Activated T-cell treated with anti-CD3 and anti-CD28 coated beads, Interleukin-2, amount 50 U/mL, for 4 hours (primary cell): Measurements from ENCODE around the gene LHX3. TPM values are rescaled to one million over a fixed set of nuclear protein-coding genes. Genes with fewer than 3 reads are reported as not detected.

Experiments used
- ATAC-seq, 2 donors: fragments of 200-7000 bp; cut with Tn5 transposase; one replicate each; pipeline ENCODE4 v1.10.0; 2021
- DNase-seq: peaks from one replicate; pipeline ENCODE4 v3.0.0-alpha.2; 2020
- H3K27me3 Mint-ChIP-seq: one replicate; pipeline ENCODE4 v1.8.0; 2021; ENCODE audit warnings: low read depth, mixed read lengths
- H3K36me3 Mint-ChIP-seq: one replicate; pipeline ENCODE4 v1.8.0; 2022; ENCODE audit warnings: mixed read lengths; ENCODE audit not compliant: insufficient read depth
- H3K4me1 Mint-ChIP-seq: one replicate; pipeline ENCODE4 v1.8.0; 2021; ENCODE audit warnings: low read depth, mixed read lengths
- H3K4me3 Mint-ChIP-seq: one replicate; pipeline ENCODE4 v1.8.0; 2021; ENCODE audit warnings: mild to moderate bottlenecking, moderate library complexity, mixed read lengths
- H3K9me3 Mint-ChIP-seq: one replicate; pipeline ENCODE4 v1.8.0; 2021; ENCODE audit warnings: mixed read lengths
- total RNA-seq, 3 donors: library from RNA; stranded (reverse); gene quantifications; one replicate each; pipeline ENCODE4 v1.2.1, GENCODE V29; 2021

LHX3 gene
- total RNA-seq, 3 donors from 2014 or later = 0.08 to 0.11 TPM; not detected in 1

DNA sequence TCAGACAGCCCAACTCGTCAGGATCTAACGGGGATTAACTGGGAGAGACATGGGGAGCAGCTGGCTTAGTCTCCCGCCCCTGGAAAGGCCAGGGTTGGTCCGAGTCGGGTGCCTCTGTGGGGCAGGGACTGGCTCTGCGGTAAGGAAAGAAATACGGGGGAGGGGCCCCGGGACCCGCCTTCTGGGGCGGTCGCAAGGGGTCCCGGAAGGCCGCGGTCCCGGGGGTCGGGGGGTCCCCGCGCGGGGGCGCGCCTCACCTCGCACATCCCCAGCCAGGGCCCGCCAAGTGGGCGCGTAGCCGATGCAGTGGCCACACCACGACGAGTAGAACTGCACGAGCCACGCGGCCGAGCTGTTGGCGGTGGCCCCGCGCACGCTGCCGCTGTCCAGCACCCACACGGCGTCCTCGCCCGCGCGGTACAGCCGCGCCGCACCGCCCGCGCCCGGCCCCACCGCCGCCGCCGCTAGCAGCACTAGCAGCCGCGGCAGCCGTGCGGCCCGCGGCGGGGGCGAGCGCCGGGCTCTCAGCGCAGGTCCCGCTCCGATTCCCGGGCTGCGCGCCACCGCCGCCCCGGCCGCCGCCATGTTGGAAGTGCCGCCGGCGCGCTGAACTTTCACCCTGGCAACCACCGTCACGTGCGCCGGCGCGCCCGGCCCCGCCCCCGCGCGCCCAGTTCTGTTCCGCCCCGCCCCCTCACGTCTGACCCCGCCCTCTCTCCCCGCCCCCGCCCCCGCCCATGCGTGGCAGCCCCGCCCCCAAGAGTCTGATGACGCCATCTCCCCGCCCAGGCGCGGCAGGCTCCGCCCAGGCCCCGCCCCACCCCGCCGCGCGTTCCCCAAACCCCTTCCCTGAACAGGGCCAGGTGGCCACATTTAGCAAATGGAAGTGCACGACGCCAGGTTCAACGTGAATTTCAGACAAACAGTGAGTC, 40.6 kb upstream of the LHX3 start, which contains the start of gene QSOX2:
QSOX2 (minus strand) TSS at position 594 of the 932 bp plus-strand sequence; CDS start at position 585, 9 bp downstream.
- ATAC-seq = peak; percentile 72 to 81
- Mint-ChIP-seq H3K4me1 (peaks cover 42% of the 10 kb centered on the region), H3K9me3 (no peaks in the 10 kb centered on the region), H3K4me3 (peak within 1 kb of the TSS; percentile 98), H3K27me3 (no peaks in the 10 kb centered on the region), H3K36me3 (peaks cover 10% of the 10 kb centered on the region)
- peak; percentile 84 for DNase-seq

GRCh38 chr9:136244969-136245218, 40.0 kb upstream of the LHX3 start:
- H3K4me3 Mint-ChIP-seq = peak overlapping the region; percentile 98
- no peaks in the 10 kb centered on the region for H3K27me3 Mint-ChIP-seq
- ATAC-seq (no peak), DNase-seq (no peak)
- H3K9me3 Mint-ChIP-seq = no peaks in the 10 kb centered on the region
- peaks cover 42% of the 10 kb centered on the region for H3K4me1 Mint-ChIP-seq
- H3K36me3 Mint-ChIP-seq = peaks cover 10% of the 10 kb centered on the region

- Mint-ChIP-seq H3K27me3 (no peaks in the 10 kb centered on the region), H3K36me3 (peaks cover 10% of the 10 kb centered on the region), H3K9me3 (no peaks in the 10 kb centered on the region), H3K4me1 (peaks cover 46% of the 10 kb centered on the region), H3K4me3 (peak overlapping the region; percentile 98)
- DNase-seq (peak; percentile 60), ATAC-seq (peak; percentile 57 to 76)
Measured at GRCh38 chr9:136244122-136244968, 39.4 kb upstream of the LHX3 start.

GRCh38 chr9:136243631-136244030, 38.7 kb upstream of the LHX3 start:
- DNase-seq = no peak
- Mint-ChIP-seq H3K36me3 (peaks cover 10% of the 10 kb centered on the region), H3K4me1 (peaks cover 50% of the 10 kb centered on the region), H3K4me3 (peak overlapping the region; percentile 98), H3K27me3 (no peaks in the 10 kb centered on the region), H3K9me3 (no peaks in the 10 kb centered on the region)
- ATAC-seq = no peak

DNA sequence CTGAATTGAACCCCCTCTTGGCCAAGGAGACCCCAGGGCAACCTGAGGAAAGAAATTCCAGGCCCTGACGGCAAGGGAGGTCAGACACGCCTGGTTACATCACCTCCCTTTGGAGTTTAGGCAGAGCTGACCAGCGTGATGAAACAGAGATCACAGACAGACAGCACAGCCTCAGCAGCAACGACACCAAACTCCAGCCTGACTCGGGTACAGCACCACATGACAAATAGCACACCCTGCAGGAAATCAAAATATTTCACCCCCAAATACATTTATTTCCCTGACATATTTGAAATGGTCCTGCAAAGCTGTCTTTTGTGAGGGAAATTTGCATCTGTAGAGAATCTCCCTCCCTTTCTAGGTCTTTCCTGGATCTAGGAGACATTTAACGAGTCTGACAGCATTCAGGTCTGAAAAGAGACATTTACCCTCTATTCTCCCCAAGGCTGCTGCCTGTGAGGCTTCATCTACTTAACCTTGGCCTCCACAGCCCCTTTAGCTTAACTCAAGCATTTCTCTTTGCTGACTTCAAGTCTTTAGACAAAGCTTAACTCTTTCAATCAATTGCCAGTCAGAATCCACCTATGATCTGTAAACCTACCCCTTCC, 38.1 kb upstream of the LHX3 start:
- no peak for ATAC-seq
- no peaks in the 10 kb centered on the region for H3K27me3 Mint-ChIP-seq
- peaks cover 51% of the 10 kb centered on the region for H3K4me1 Mint-ChIP-seq
- no peak for DNase-seq
- H3K4me3 Mint-ChIP-seq = peak overlapping the region; percentile 98
- peaks cover 10% of the 10 kb centered on the region for H3K36me3 Mint-ChIP-seq
- no peaks in the 10 kb centered on the region for H3K9me3 Mint-ChIP-seq

GRCh38 chr9:136242248-136242647, 37.3 kb upstream of the LHX3 start:
- no peak for ATAC-seq
- Mint-ChIP-seq H3K4me1 (peaks cover 54% of the 10 kb centered on the region), H3K36me3 (peaks cover 10% of the 10 kb centered on the region), H3K27me3 (no peaks in the 10 kb centered on the region), H3K4me3 (no peak overlapping the region), H3K9me3 (no peaks in the 10 kb centered on the region)
- no peak for DNase-seq

DNA sequence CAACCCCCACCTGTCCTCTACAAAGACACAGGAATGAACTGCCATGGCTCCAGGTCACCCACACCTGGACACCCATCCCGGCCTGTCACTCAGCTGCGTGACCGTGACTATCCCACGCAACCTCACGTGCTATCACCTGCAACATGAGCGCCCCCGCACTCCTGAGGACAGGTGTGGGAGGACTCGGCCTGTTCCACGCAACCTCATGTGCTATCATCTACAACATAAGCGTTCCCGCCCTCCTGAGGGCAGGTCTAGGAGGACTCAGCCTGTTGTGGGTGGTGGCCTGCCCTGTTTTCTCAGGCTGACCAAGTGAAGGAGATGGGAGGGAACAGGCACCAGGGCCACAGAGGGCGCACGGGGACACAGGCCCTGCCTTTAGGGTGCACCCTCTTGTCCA, 36.6 kb upstream of the LHX3 start:
- Mint-ChIP-seq H3K9me3 (no peaks in the 10 kb centered on the region), H3K36me3 (peaks cover 10% of the 10 kb centered on the region), H3K4me3 (no peak overlapping the region), H3K4me1 (peaks cover 54% of the 10 kb centered on the region), H3K27me3 (no peaks in the 10 kb centered on the region)
- no peak for DNase-seq
- ATAC-seq = no peak

DNA sequence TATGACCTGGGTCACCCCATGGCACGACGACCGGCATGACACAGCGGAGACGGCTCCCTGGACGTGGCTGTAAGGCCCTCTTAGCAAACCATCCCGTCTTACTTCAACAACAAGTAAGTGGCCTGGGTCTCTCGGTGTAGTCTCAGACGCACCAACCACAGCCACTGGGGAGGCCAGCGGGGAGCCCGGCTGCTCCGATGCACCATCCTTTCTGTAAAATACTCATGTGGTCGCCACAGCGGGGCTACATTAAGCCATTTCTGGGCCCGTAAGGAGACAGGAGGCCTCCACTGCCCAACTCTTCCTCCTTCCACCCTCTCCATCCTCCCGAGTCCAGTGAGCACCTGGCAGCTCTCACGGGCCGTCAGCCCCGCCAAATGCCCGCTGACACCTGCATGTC, 36.0 kb upstream of the LHX3 start:
- Mint-ChIP-seq H3K36me3 (peaks cover 10% of the 10 kb centered on the region), H3K27me3 (no peaks in the 10 kb centered on the region), H3K9me3 (no peaks in the 10 kb centered on the region), H3K4me3 (no peak overlapping the region), H3K4me1 (peaks cover 52% of the 10 kb centered on the region)
- ATAC-seq = no peak
- no peak for DNase-seq

- no peak for ATAC-seq
- Mint-ChIP-seq H3K9me3 (no peaks in the 10 kb centered on the region), H3K36me3 (peaks cover 15% of the 10 kb centered on the region), H3K4me1 (peaks cover 49% of the 10 kb centered on the region), H3K27me3 (no peaks in the 10 kb centered on the region), H3K4me3 (no peak overlapping the region)
- DNase-seq = no peak
Measured at GRCh38 chr9:136239983-136240330, 35.0 kb upstream of the LHX3 start.

GRCh38 chr9:136239135-136239982, 34.4 kb upstream of the LHX3 start:
- Mint-ChIP-seq H3K4me3 (no peak overlapping the region), H3K4me1 (peaks cover 43% of the 10 kb centered on the region), H3K27me3 (no peaks in the 10 kb centered on the region), H3K9me3 (no peaks in the 10 kb centered on the region), H3K36me3 (peaks cover 16% of the 10 kb centered on the region)
- ATAC-seq (no peak), DNase-seq (no peak)

DNA sequence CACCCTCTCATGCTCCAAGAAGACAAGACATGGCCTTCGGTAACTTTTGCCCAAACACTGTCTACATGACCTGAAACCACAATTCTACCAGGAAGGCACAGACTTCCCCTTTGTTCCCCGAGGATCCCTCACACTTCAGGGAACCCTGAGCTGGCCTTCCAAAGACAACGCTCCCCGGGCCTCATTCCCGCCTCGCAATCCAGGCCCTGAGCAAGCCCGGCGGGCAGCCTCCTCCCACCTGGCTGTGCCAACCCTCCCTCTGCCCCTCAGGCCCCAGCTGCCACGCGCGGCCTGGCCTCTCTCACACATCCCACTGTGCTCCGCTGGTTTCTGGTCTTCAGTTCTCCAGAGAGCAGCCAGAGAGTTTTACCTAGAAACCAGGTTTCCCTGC, 33.4 kb upstream of the LHX3 start:
- Mint-ChIP-seq H3K4me1 (peaks cover 37% of the 10 kb centered on the region), H3K4me3 (no peak overlapping the region), H3K36me3 (peaks cover 16% of the 10 kb centered on the region), H3K9me3 (no peaks in the 10 kb centered on the region), H3K27me3 (no peaks in the 10 kb centered on the region)
- ATAC-seq (no peak), DNase-seq (no peak)

DNA sequence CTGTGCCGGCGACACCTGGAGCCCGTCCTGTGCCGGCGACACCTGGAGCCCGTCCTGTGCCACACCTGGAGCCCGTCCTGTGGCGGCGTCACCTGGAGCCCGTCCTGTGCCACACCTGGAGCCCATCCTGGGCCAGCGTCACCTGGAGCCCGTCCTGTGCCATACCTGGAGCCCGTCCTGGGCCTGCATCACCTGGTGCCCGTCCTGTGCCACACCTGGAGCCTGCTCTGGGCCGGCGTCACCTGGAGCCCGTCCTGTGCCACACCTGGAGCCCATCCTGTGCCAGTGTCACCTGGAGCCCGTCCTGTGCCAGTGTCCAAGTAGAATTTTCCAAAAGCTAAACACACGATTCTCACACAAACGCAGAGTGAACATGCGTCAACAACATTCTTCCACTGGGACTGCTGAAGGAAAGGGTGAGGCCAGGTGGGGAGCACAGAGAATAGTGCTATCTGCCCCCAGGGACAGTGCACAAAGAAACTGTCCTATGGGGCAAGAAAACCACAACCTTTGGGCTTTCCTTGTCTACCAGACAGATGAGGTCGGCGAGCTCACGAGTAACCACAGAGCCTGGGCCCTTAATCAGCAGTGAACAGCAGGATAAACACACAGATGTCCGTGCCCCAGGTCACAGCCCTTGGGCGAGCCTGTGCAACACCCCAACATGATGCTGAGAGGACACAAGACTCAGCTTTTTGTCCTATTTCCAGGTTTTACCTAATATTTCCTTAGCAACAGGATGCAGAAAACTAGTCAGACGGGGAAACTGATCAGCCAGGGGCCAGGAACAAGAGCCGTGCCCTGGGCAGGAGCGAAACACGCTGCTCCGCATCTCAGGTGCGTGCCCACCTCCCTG, 32.8 kb upstream of the LHX3 start:
- peaks cover 33% of the 10 kb centered on the region for H3K4me1 Mint-ChIP-seq
- peaks cover 14% of the 10 kb centered on the region for H3K36me3 Mint-ChIP-seq
- DNase-seq (no peak), ATAC-seq (no peak)
- no peaks in the 10 kb centered on the region for H3K27me3 Mint-ChIP-seq
- no peaks in the 10 kb centered on the region for H3K9me3 Mint-ChIP-seq
- no peak overlapping the region for H3K4me3 Mint-ChIP-seq
